ENCODE results near the gene MYOCOS. TPM values are rescaled to one million over a fixed set of nuclear protein-coding genes. Genes with fewer than 3 reads are reported as not detected.

Gene MYOCOS
- total RNA-seq, 2 donors from 2014 or later = not detected

DNA sequence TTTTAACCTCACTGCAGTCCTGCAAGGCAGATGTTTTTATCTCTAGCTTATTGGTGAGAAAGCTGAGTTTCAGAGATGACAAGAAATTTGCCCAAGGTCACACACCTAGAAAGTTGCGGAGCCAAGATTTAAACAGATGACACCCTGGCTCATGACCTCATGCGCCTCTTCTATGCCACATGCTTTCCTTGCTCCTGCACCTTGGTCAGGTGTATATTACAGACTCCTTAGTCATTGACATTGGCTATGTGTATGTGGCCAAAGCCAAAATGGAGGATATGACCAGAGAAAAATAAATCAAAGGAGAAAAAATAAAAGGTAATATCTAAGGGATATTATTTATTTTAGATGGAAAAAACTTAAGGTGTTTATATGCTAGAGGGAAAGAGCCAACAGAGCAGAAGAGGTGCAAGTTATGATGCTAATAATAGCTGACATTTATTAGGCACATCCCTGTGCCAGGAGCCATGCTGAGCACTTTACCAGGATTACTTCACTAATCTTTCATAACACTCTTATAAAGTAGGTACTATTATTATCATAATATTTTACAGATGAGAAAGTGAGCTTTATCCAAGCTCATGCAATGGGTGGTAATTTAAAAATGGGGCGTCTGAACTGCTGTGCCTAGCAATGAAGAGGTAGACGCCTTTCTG is 44.2 kb downstream of the MYOCOS start:
- Mint-ChIP-seq H3K27me3 (ENCODE audit: insufficient read depth) (peaks cover 74% of the 10 kb centered on the region), H3K4me3 (no peak overlapping the region), H3K27ac (no peak overlapping the region), H3K4me1 (peaks cover 10% of the 10 kb centered on the region), H3K36me3 (ENCODE audit: low read depth) (no peaks in the 10 kb centered on the region), H3K9me3 (no peaks in the 10 kb centered on the region)
- Histone ChIP-seq H3K27me3 (ENCODE audit: control insufficient read depth, insufficient read depth, low read length, poor library complexity, severe bottlenecking) (peaks cover 29% of the 10 kb centered on the region), H3K9me3 (ENCODE audit: control insufficient read depth, low read length) (no peaks in the 10 kb centered on the region), H3K4me3 (ENCODE audit: low read length) (no peak overlapping the region), H3K36me3 (ENCODE audit: control insufficient read depth, insufficient read depth, low read length) (no peaks in the 10 kb centered on the region), H3K9ac (ENCODE audit: extremely low read depth, low read length, poor library complexity, severe bottlenecking) (no peak overlapping the region), H3K4me1 (ENCODE audit: control insufficient read depth, insufficient read depth, low read length) (peaks cover 5% of the 10 kb centered on the region), H3K27ac (ENCODE audit: low read depth, low read length) (no peak overlapping the region)
- TF ChIP-seq, protein P1, sequence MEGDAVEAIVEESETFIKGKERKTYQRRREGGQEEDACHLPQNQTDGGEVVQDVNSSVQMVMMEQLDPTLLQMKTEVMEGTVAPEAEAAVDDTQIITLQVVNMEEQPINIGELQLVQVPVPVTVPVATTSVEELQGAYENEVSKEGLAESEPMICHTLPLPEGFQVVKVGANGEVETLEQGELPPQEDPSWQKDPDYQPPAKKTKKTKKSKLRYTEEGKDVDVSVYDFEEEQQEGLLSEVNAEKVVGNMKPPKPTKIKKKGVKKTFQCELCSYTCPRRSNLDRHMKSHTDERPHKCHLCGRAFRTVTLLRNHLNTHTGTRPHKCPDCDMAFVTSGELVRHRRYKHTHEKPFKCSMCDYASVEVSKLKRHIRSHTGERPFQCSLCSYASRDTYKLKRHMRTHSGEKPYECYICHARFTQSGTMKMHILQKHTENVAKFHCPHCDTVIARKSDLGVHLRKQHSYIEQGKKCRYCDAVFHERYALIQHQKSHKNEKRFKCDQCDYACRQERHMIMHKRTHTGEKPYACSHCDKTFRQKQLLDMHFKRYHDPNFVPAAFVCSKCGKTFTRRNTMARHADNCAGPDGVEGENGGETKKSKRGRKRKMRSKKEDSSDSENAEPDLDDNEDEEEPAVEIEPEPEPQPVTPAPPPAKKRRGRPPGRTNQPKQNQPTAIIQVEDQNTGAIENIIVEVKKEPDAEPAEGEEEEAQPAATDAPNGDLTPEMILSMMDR (conservative IDR thresholded peaks at IDR 0.05) = no peak
- whole genome bisulfite sequencing, 2 experiments (ENCODE audit: insufficient coverage in 1 of 2, insufficient read length in 1 of 2) = 92 to 98% methylated on average over 2 to 4 of the region's 4 CpGs
- DNase-seq = no peak

DNA sequence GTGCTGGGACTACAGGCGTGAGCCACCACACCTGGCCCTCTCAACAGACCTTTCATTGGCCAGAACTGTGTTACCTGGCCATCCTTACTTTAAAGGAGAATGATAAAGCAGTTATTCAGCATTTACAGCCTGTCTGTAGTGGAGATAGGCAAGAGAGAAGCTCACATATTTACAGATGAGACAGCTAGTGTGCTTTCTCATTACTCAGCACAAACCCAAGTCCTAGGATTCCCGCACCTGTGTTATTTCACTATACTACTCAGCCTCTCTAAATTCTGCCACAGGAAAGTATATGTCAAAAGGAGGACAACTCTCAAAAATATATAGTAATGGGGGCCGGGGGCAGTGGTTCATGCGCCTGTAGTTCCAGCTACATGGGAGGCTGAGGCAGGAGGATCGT is 46.3 kb downstream of the MYOCOS start:
- Mint-ChIP-seq H3K36me3 (ENCODE audit: low read depth) (no peaks in the 10 kb centered on the region), H3K9me3 (no peaks in the 10 kb centered on the region), H3K4me3 (no peak overlapping the region), H3K27ac (no peak overlapping the region), H3K4me1 (peaks cover 10% of the 10 kb centered on the region), H3K27me3 (ENCODE audit: insufficient read depth) (peaks cover 57% of the 10 kb centered on the region)
- Histone ChIP-seq H3K9me3 (ENCODE audit: control insufficient read depth, low read length) (no peaks in the 10 kb centered on the region), H3K36me3 (ENCODE audit: control insufficient read depth, insufficient read depth, low read length) (no peaks in the 10 kb centered on the region), H3K27ac (ENCODE audit: low read depth, low read length) (no peak overlapping the region), H3K9ac (ENCODE audit: extremely low read depth, low read length, poor library complexity, severe bottlenecking) (no peak overlapping the region), H3K27me3 (ENCODE audit: control insufficient read depth, insufficient read depth, low read length, poor library complexity, severe bottlenecking) (peaks cover 14% of the 10 kb centered on the region), H3K4me3 (ENCODE audit: low read length) (no peak overlapping the region), H3K4me1 (ENCODE audit: control insufficient read depth, insufficient read depth, low read length) (peaks cover 5% of the 10 kb centered on the region)
- TF ChIP-seq, protein P1 (conservative IDR thresholded peaks at IDR 0.05) = no peak
- DNase-seq = no peak
- WGBS, 2 experiments (ENCODE audit: insufficient coverage in 1 of 2, insufficient read length in 1 of 2) = 77 to 96% methylated on average over 4 to 5 of the region's 5 CpGs

DNA sequence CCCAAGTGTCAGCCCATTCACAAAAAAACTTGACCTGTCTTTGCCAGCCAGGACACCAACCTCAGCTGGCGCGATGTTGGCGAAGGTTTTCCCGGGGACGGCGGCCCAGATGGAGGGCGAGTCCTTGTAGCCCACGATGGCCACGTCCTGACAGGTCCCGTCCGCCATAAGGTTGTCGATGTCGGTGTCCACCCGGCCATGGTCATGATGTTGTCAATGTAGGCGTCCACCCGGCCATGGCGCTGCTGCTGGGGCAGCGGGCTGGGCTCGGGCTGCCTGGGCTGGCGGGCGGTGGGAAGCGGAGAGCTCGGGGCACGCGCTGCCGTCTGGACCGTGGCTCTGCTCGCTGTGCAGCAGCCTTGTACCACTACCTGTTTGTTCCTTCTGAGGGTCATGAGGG is 48.7 kb downstream of the MYOCOS start:
- Histone ChIP-seq H3K4me1 (ENCODE audit: control insufficient read depth, insufficient read depth, low read length) (no peaks in the 10 kb centered on the region), H3K36me3 (ENCODE audit: control insufficient read depth, insufficient read depth, low read length) (no peaks in the 10 kb centered on the region), H3K27me3 (ENCODE audit: control insufficient read depth, insufficient read depth, low read length, poor library complexity, severe bottlenecking) (peaks cover 14% of the 10 kb centered on the region), H3K9ac (ENCODE audit: extremely low read depth, low read length, poor library complexity, severe bottlenecking) (no peak overlapping the region), H3K4me3 (ENCODE audit: low read length) (no peak overlapping the region), H3K9me3 (ENCODE audit: control insufficient read depth, low read length) (no peaks in the 10 kb centered on the region), H3K27ac (ENCODE audit: low read depth, low read length) (no peak overlapping the region)
- 96 to 99% methylated on average over 20 to 28 of the region's 28 CpGs for WGBS, 2 experiments (ENCODE audit: insufficient coverage in 1 of 2, insufficient read length in 1 of 2)
- Mint-ChIP-seq H3K36me3 (ENCODE audit: low read depth) (no peaks in the 10 kb centered on the region), H3K27me3 (ENCODE audit: insufficient read depth) (peaks cover 49% of the 10 kb centered on the region), H3K4me1 (no peaks in the 10 kb centered on the region), H3K27ac (no peak overlapping the region), H3K9me3 (no peaks in the 10 kb centered on the region), H3K4me3 (no peak overlapping the region)
- TF ChIP-seq, protein P1 (conservative IDR thresholded peaks at IDR 0.05) = no peak
- no peak for DNase-seq
